Measurements from ENCODE around the gene USHBP1. TPM values are rescaled to one million over a fixed set of nuclear protein-coding genes. Genes with fewer than 3 reads are reported as not detected.

USHBP1 gene
- total and polyA plus RNA-seq, 2 of the 13 experiments (the other 11 are each of a cell fraction or from before 2014, with no cell fraction given), result 0.15 to 1.5 TPM

DNA sequence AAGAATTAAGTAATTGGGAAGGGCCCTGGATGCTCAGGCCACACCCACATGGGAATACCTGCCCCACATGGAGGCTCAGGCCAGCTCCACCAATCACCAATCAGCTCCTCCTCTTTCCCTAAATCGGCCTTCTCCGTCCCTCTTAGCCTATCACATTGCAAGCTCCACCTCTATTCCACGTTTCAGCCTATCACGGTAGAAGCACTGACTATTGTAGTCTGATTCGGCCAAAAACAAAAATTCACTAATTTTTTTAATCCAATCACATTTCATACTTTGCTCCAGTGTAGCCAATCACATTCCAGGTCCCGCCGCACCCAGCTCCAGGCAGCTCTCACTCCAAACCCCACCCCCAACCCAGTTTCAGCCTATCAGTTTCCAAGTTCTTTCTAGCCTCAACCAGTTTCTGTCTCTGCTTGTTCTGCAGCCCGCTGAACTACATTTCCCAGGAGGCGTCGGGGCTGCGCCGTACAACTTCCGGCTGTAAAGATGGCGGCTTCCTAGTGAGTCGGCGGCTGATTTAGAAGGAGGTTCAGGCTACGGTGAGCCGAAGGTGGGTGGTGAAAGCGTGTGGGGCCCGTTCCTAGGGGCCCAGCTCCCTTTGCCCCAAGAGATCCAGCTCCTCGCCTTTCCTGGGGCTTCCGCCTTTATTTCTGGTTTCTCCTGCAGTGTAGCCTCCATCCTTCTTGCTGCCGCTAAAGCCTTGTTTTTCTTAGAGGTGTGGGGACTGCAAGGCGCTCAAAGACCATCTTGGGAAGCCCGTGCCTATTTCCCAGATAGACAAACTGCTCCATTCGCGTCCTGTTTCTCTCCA, 2.6 kb upstream of the USHBP1 start, which contains the start of gene BABAM1 (continued):
- no peak for TF ChIP-seq ZNF761 (CRISPR knock-in tag; conservative IDR thresholded peaks at IDR 0.05)
- peak; percentile 49; the same call in 1 of the 2 replicates for TF ChIP-seq RBFOX2 (IDR thresholded peaks at IDR 0.05; ENCODE audit: low read depth, low read length)
- TF ChIP-seq ZFP90 (CRISPR knock-in tag; IDR thresholded peaks at IDR 0.05; ENCODE audit: borderline replicate concordance), result no peak
- no peak for TF ChIP-seq ZNF543 (CRISPR knock-in tag; IDR thresholded peaks at IDR 0.05)
- TF ChIP-seq MAZ (IDR thresholded peaks at IDR 0.05; ENCODE audit: borderline replicate concordance, low read depth, low read length), result no peak
- 0 out of 2 replicates have a peak, but pooled peaks have one; percentile 26 for TF ChIP-seq MAZ (CRISPR knock-in tag; IDR thresholded peaks at IDR 0.05; ENCODE audit: low read depth)
- TF ChIP-seq IRF2 (CRISPR knock-in tag; IDR thresholded peaks at IDR 0.05), result peak; percentile 79
- 0 out of 2 replicates have a peak, but pooled peaks have one; percentile 65 for TF ChIP-seq SIN3A (IDR thresholded peaks at IDR 0.05; ENCODE audit: borderline replicate concordance, low read depth, low read length)
- TF ChIP-seq ZNF18 (CRISPR knock-in tag; IDR thresholded peaks at IDR 0.05; ENCODE audit: insufficient replicate concordance), result no peak
- TF ChIP-seq, protein P1, sequence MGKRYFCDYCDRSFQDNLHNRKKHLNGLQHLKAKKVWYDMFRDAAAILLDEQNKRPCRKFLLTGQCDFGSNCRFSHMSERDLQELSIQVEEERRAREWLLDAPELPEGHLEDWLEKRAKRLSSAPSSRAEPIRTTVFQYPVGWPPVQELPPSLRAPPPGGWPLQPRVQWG (CRISPR knock-in tag; IDR thresholded peaks at IDR 0.05; ENCODE audit: borderline replicate concordance, low read depth), result no peak
- no peak for TF ChIP-seq RARG (CRISPR knock-in tag; IDR thresholded peaks at IDR 0.05; ENCODE audit: low read depth)
- TF ChIP-seq ZNF781 (CRISPR knock-in tag; IDR thresholded peaks at IDR 0.05; ENCODE audit: borderline replicate concordance, not compliant biosample characterization), result no peak
- TF ChIP-seq IRX3 (CRISPR knock-in tag; IDR thresholded peaks at IDR 0.05; ENCODE audit: borderline replicate concordance, low read depth), result no peak
- no peak for TF ChIP-seq ZNF230 (CRISPR knock-in tag; IDR thresholded peaks at IDR 0.05)
- no peak for TF ChIP-seq FIP1L1 (IDR thresholded peaks at IDR 0.05; ENCODE audit: borderline replicate concordance, insufficient read depth, low read depth, low read length)
- TF ChIP-seq MAX (IDR thresholded peaks at IDR 0.05), result peak; percentile 26; the same call in 1 of the 2 replicates
- no peak for TF ChIP-seq ZNF740 (CRISPR knock-in tag; IDR thresholded peaks at IDR 0.05)
- TF ChIP-seq, protein P2, sequence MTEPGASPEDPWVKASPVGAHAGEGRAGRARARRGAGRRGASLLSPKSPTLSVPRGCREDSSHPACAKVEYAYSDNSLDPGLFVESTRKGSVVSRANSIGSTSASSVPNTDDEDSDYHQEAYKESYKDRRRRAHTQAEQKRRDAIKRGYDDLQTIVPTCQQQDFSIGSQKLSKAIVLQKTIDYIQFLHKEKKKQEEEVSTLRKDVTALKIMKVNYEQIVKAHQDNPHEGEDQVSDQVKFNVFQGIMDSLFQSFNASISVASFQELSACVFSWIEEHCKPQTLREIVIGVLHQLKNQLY (CRISPR knock-in tag; IDR thresholded peaks at IDR 0.05), result no peak
- 0 out of 2 replicates have a peak, but pooled peaks have one; percentile 32 for TF ChIP-seq ZNF891 (CRISPR knock-in tag; IDR thresholded peaks at IDR 0.05)
- TF ChIP-seq, protein P3, sequence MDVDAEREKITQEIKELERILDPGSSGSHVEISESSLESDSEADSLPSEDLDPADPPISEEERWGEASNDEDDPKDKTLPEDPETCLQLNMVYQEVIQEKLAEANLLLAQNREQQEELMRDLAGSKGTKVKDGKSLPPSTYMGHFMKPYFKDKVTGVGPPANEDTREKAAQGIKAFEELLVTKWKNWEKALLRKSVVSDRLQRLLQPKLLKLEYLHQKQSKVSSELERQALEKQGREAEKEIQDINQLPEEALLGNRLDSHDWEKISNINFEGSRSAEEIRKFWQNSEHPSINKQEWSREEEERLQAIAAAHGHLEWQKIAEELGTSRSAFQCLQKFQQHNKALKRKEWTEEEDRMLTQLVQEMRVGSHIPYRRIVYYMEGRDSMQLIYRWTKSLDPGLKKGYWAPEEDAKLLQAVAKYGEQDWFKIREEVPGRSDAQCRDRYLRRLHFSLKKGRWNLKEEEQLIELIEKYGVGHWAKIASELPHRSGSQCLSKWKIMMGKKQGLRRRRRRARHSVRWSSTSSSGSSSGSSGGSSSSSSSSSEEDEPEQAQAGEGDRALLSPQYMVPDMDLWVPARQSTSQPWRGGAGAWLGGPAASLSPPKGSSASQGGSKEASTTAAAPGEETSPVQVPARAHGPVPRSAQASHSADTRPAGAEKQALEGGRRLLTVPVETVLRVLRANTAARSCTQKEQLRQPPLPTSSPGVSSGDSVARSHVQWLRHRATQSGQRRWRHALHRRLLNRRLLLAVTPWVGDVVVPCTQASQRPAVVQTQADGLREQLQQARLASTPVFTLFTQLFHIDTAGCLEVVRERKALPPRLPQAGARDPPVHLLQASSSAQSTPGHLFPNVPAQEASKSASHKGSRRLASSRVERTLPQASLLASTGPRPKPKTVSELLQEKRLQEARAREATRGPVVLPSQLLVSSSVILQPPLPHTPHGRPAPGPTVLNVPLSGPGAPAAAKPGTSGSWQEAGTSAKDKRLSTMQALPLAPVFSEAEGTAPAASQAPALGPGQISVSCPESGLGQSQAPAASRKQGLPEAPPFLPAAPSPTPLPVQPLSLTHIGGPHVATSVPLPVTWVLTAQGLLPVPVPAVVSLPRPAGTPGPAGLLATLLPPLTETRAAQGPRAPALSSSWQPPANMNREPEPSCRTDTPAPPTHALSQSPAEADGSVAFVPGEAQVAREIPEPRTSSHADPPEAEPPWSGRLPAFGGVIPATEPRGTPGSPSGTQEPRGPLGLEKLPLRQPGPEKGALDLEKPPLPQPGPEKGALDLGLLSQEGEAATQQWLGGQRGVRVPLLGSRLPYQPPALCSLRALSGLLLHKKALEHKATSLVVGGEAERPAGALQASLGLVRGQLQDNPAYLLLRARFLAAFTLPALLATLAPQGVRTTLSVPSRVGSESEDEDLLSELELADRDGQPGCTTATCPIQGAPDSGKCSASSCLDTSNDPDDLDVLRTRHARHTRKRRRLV (CRISPR knock-in tag; IDR thresholded peaks at IDR 0.05), result no peak

All from HepG2 (cell line).